Thyroid gland (tissue), 4 donors: Measurements from ENCODE around the gene CHP1. TPM values are rescaled to one million over a fixed set of nuclear protein-coding genes. Genes with fewer than 3 reads are reported as not detected.
A peak's percentile ranks its signal among the peaks of the same experiment; 100 is the strongest.
"Not testable (repeated sequence)": the region's sequence is repeated elsewhere in the genome, so short reads cannot be mapped to it uniquely, and the experiment has no call there.

ENCODE experiments used
- DNase-seq, 2 donors: peaks; one replicate each; pipeline ENCODE4 v3.0.0-alpha.2; 2019
- H3K27ac ChIP-seq, 3 donors: fragments of 200-600 bp; sonication (generic); 1 replicate in 2 of 3; 2 replicates in 1 of 3; pipeline ENCODE4 v1.5.1; 2016 to 2019; ENCODE audit warnings: mild to moderate bottlenecking in 1 of 3, moderate library complexity in 1 of 3
- H3K27me3 ChIP-seq: fragments of 200-600 bp; sonication (generic); one replicate; pipeline ENCODE4 v1.5.1; 2019
- H3K36me3 ChIP-seq, 2 donors: fragments of 200-600 bp; sonication (generic); one replicate each; pipeline ENCODE4 v1.5.1; 2016 to 2019
- H3K4me1 ChIP-seq, 2 donors: fragments of 200-600 bp; sonication (generic); one replicate each; pipeline ENCODE4 v1.5.1; 2017 to 2019
- H3K4me3 ChIP-seq, 3 donors: fragments of 200-600 bp; sonication (generic); replicated peaks in 1 of 3; 1 replicate in 2 of 3; 2 replicates in 1 of 3; pipeline ENCODE4 v1.5.1; 2016; ENCODE audit warnings: mild to moderate bottlenecking in 1 of 3
- H3K9me3 ChIP-seq: fragments of 200-600 bp; sonication (generic); one replicate; pipeline ENCODE4 v1.5.1; 2017
- CTCF ChIP-seq, 6 experiments: fragments of 200-600 bp in 3 of 6; fragments of 450-650 bp in 3 of 6; sonication (generic) in 3 of 6; IDR thresholded peaks; one replicate each; pipeline ENCODE4 v1.5.1; 2016 to 2019; ENCODE audit warnings: antibody characterized with exemption in 6 of 6, mild to moderate bottlenecking in 2 of 6, inconsistent platforms in 1 of 6, moderate library complexity in 1 of 6
- POLR2A ChIP-seq, 2 donors: fragments of 450-650 bp; IDR thresholded peaks; one replicate each; pipeline ENCODE4 v1.6.1; 2017; ENCODE audit warnings: antibody characterized with exemption in 2 of 2, mild to moderate bottlenecking in 2 of 2, moderate library complexity in 1 of 2
- WGBS, 2 donors: methylation state at CpG; one replicate each; pipeline ENCODE4 v1.1.5; 2017; 5-methylcytosine and 5-hydroxymethylcytosine counted together
- intact Hi-C: fragments of 100-400 bp; cut with DNase I; formaldehyde crosslinking; loops from one replicate; pipeline ENCODE4 v1.15.1; 2023
- total RNA-seq, 4 donors: library from RNA; depleted of rRNA; stranded (reverse); fragments of >200 nt; gene quantifications; one replicate each; pipeline ENCODE4 v1.2.3, GENCODE V29; 2016

The CHP1 gene
- total RNA-seq, 4 donors from 2014 or later = 163 to 347 (median 248) TPM

DNA sequence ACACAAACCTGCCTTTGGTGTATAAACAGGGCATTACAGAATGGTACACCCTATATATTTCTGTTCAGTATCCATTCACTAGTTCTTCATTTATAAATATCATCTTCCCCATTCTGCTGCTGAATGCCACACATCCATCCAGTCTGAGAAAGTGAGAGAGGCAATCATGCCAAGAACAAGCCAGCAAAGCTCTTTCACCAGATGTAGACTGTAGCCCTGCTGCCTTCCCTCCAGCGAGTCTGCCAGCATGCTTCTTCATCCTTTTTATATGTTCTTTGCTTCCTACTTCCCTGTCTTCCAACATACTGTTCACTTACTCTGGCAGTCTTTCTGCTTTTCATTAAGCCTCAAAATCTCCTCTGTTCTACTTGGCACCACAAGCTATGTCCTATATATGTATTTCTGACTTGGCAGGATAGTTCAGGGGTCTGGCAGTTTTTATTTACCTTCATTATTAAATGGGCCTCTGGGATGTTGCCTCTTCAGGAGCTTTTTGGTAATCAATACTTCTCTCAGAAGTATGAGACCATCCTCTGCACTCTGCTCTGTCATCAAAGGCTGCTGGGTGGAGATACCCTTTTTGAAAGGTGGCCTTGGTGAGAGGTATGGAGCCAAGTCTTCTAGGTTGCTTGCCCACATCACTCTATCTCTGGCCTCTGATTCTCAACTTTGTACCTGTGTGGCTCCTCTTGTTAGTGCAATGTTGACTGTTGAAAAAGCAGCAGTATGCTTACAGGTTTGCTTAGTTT lies 48.6 kb downstream of the CHP1 start:
- intact Hi-C loops = loop anchor here (10.0 kb wide), 1 partner anchor 45 kb away; the partner anchor contains the start of genes CHP1 and EXD1
- no peaks in the 10 kb centered on the region for H3K4me1 ChIP-seq
- no peaks in the 10 kb centered on the region for H3K27me3 ChIP-seq
- peaks cover 0 to 4% of the 10 kb centered on the region in 2 donors for H3K36me3 ChIP-seq
- DNase-seq = no peak
- TF ChIP-seq POLR2A (IDR thresholded peaks at IDR 0.05) (no peak), CTCF (IDR thresholded peaks at IDR 0.05) (no peak)
- 87 to 91% methylated on average over 1 of the region's 1 CpG for WGBS, 2 donors
- H3K4me3 ChIP-seq = no peak overlapping the region
- H3K27ac ChIP-seq = no peak overlapping the region
- no peaks in the 10 kb centered on the region for H3K9me3 ChIP-seq

GRCh38 chr15:41281236-41281635 lies 50.2 kb downstream of the CHP1 start:
- Histone ChIP-seq H3K36me3 (peaks cover 5 to 8% of the 10 kb centered on the region in 2 donors), H3K27ac (no peak overlapping the region), H3K27me3 (no peaks in the 10 kb centered on the region), H3K4me3 (no peak overlapping the region), H3K4me1 (peaks cover 6 to 12% of the 10 kb centered on the region in 2 donors), H3K9me3 (no peaks in the 10 kb centered on the region)
- no peak for DNase-seq
- TF ChIP-seq POLR2A (IDR thresholded peaks at IDR 0.05) (no peak), CTCF (IDR thresholded peaks at IDR 0.05) (no peak)
- 88 to 100% methylated on average over 1 of the region's 1 CpG for WGBS, 2 donors
- intact Hi-C loops = loop anchor here (10.0 kb wide), 1 partner anchor 46 kb away; the partner anchor contains the start of genes CHP1 and EXD1

- WGBS, 2 donors = 97% methylated on average over 9 to 10 of the region's 10 CpGs
- H3K27me3 ChIP-seq, DNase-seq, H3K27ac ChIP-seq, H3K9me3 ChIP-seq, H3K4me3 ChIP-seq: not testable (repeated sequence)
- Histone ChIP-seq H3K36me3 (peaks cover 16 to 19% of the 10 kb centered on the region in 2 donors), H3K4me1 (peaks cover 6 to 12% of the 10 kb centered on the region in 2 donors)
- intact Hi-C loops = loop anchor here (10.0 kb wide), 1 partner anchor 48 kb away; the partner anchor contains the start of genes CHP1 and EXD1
These were observed 51.4 kb downstream of the CHP1 start for GRCh38 chr15:41282436-41282835.

DNA sequence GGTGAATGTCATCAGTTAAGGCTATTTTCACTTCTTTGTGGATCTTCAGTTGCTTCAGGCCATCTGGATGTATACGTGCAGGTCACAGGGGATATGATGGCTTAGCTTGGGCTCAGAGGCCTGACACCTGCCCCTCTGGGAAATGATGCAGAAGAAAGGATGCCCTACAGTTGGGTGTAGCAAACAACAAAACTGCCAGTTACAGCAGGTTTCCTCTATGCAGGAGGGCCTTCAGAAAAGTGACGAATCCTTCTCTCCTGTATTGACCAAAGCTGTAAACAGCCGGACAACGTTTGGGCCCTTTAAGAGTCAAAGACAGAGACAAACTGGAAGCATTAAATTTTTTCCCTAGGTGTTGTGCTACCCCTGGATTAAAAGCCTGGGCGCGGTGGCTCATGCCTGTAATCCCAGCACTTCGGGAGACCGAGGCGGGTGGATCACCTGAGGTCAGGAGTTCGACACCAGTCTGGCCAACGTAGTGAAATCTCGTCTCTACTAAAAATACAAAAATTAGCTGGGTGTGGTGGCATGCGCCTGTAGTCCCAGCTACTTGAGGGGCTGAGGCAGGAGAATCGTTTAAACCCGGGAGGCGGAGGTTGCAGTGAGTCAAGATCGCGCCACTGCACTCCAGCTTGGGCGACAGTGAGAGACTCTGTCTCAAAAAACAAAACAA lies 52.0 kb downstream of the CHP1 start:
- peak overlapping the region; percentile 65 to 92 (median 91) for H3K27ac ChIP-seq
- peak overlapping the region; percentile 7 to 100 (median 15) for H3K4me3 ChIP-seq
- not testable (repeated sequence) for DNase-seq, H3K9me3 ChIP-seq, H3K27me3 ChIP-seq
- intact Hi-C loops = loop anchor here (10.0 kb wide), 1 partner anchor 48 kb away; the partner anchor contains the start of genes CHP1 and EXD1
- WGBS, 2 donors = 36 to 42% methylated on average over 19 of the region's 19 CpGs
- H3K4me1 ChIP-seq = peaks cover 6 to 12% of the 10 kb centered on the region in 2 donors
- H3K36me3 ChIP-seq = peaks cover 19 to 23% of the 10 kb centered on the region in 2 donors

- H3K27me3 ChIP-seq = no peaks in the 10 kb centered on the region
- peak; percentile 98 to 99 for DNase-seq
- peak overlapping the region; percentile 7 to 100 (median 80) for H3K4me3 ChIP-seq
- 1 to 2% methylated on average over 23 to 26 of the region's 61 CpGs for WGBS, 2 donors
- peaks cover 6 to 12% of the 10 kb centered on the region in 2 donors for H3K4me1 ChIP-seq
- TF ChIP-seq POLR2A (IDR thresholded peaks at IDR 0.05) = peak; percentile 41 to 95
- TF ChIP-seq CTCF (IDR thresholded peaks at IDR 0.05) = no peak
- peaks cover 19 to 30% of the 10 kb centered on the region in 2 donors for H3K36me3 ChIP-seq
- H3K27ac ChIP-seq = peak overlapping the region; percentile 65 to 92 (median 91)
- no peaks in the 10 kb centered on the region for H3K9me3 ChIP-seq
- intact Hi-C loops = loop anchor here (10.0 kb wide), 1 partner anchor 49 kb away; the partner anchor contains the start of genes CHP1 and EXD1
These were observed 52.8 kb downstream of the CHP1 start for GRCh38 chr15:41283653-41284426.
